DOHH2 (cell line): ENCODE results near the gene DSC3.

ENCODE experiments used
- EZH2phosphoT487 ChIP-seq: fragments of 200-600 bp; sonication (generic); IDR thresholded peaks from 2 replicates; pipeline ENCODE4 v1.6.1; 2017; ENCODE audit warnings: borderline replicate concordance, mild to moderate bottlenecking, antibody characterized with exemption, low read length, moderate library complexity, mixed read lengths
- TF ChIP-seq, protein P1 (sequence below): fragments of 200-600 bp; sonication (generic); IDR thresholded peaks from one replicate; pipeline ENCODE4 v1.5.1; 2014; ENCODE audit warnings: antibody characterized with exemption, mild to moderate bottlenecking, low read depth, low read length; ENCODE audit not compliant: poor library complexity, severe bottlenecking

GRCh38 chr18:30944773-30945417, 97.6 kb downstream of the DSC3 start:
- TF ChIP-seq, protein P1, sequence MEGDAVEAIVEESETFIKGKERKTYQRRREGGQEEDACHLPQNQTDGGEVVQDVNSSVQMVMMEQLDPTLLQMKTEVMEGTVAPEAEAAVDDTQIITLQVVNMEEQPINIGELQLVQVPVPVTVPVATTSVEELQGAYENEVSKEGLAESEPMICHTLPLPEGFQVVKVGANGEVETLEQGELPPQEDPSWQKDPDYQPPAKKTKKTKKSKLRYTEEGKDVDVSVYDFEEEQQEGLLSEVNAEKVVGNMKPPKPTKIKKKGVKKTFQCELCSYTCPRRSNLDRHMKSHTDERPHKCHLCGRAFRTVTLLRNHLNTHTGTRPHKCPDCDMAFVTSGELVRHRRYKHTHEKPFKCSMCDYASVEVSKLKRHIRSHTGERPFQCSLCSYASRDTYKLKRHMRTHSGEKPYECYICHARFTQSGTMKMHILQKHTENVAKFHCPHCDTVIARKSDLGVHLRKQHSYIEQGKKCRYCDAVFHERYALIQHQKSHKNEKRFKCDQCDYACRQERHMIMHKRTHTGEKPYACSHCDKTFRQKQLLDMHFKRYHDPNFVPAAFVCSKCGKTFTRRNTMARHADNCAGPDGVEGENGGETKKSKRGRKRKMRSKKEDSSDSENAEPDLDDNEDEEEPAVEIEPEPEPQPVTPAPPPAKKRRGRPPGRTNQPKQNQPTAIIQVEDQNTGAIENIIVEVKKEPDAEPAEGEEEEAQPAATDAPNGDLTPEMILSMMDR: no peak
- no peak for TF ChIP-seq EZH2phosphoT487
